Measurements from ENCODE around the gene FXYD3.
"Not testable (repeated sequence)": the region's sequence is repeated elsewhere in the genome, so short reads cannot be mapped to it uniquely, and the experiment has no call there.

FXYD3 gene

GRCh38 chr19:35126624-35126959 is 11.0 kb downstream of the FXYD3 start:
- no peak for DNase-seq

- no peak for DNase-seq
Measured at GRCh38 chr19:35127871-35128270, 12.2 kb downstream of the FXYD3 start.

- no peak for DNase-seq
Measured at GRCh38 chr19:35128398-35129057, 12.9 kb downstream of the FXYD3 start.

GRCh38 chr19:35129724-35130274 is 14.2 kb downstream of the FXYD3 start:
- not testable (repeated sequence) for DNase-seq

- no peak for DNase-seq
Measured at GRCh38 chr19:35130761-35131720, 15.4 kb downstream of the FXYD3 start.

- no peak for DNase-seq
Measured at GRCh38 chr19:35132254-35132653, 16.6 kb downstream of the FXYD3 start.

GRCh38 chr19:35133826-35134225 is 18.2 kb downstream of the FXYD3 start:
- DNase-seq = no peak

- no peak for DNase-seq
Measured at GRCh38 chr19:35134601-35135242, 19.1 kb downstream of the FXYD3 start, which contains the start of gene LGI4. LGI4 (minus strand) TSS chr19:35135059; CDS start chr19:35134680, 379 bp downstream.

- DNase-seq = no peak
Measured at GRCh38 chr19:35135389-35135909, 19.8 kb downstream of the FXYD3 start.

GRCh38 chr19:35136231-35136630 is 20.6 kb downstream of the FXYD3 start:
- DNase-seq = no peak

GRCh38 chr19:35136977-35137702 is 21.5 kb downstream of the FXYD3 start:
- no peak for DNase-seq

GRCh38 chr19:35138305-35138892 is 22.8 kb downstream of the FXYD3 start, which contains the start of gene FXYD1:
FXYD1 (plus strand) TSS chr19:35138824; CDS start chr19:35140080, 1,256 bp downstream.
- DNase-seq = no peak

- no peak for DNase-seq
Measured at GRCh38 chr19:35140207-35140961, 24.8 kb downstream of the FXYD3 start.

- DNase-seq = no peak
Measured at GRCh38 chr19:35140962-35141836, 25.6 kb downstream of the FXYD3 start.

GRCh38 chr19:35141837-35142605 is 26.4 kb downstream of the FXYD3 start:
- no peak for DNase-seq

GRCh38 chr19:35142606-35143230 is 27.1 kb downstream of the FXYD3 start:
- DNase-seq = no peak

- DNase-seq = no peak
Measured at GRCh38 chr19:35143231-35143715, 27.6 kb downstream of the FXYD3 start, which contains the start of gene FXYD7. FXYD7 (plus strand) TSS chr19:35143255; CDS start chr19:35143334, 79 bp downstream.

- DNase-seq = no peak
Measured at GRCh38 chr19:35143818-35144217, 28.2 kb downstream of the FXYD3 start.

Data from NCI-H510A treated with DMSO at 0.1 percent for 48 hours (cell line).